Esophagus muscularis mucosa (tissue), 4 donors: ENCODE data around the gene PTPRB.

ENCODE experiments used
- CTCF ChIP-seq, 3 experiments: fragments of 200-600 bp in 2 of 3; fragments of 450-650 bp in 1 of 3; sonication (generic) in 2 of 3; IDR thresholded peaks; one replicate each; pipeline ENCODE4 v1.5.1; 2017 to 2019; ENCODE audit warnings: antibody characterized with exemption in 3 of 3, mild to moderate bottlenecking in 2 of 3, moderate library complexity in 1 of 3
- EP300 ChIP-seq: sonication (generic); formaldehyde crosslinking; IDR thresholded peaks from one replicate; pipeline ENCODE4 v1.6.1; 2017; ENCODE audit warnings: antibody characterized with exemption
- POLR2A ChIP-seq: fragments of 450-650 bp; IDR thresholded peaks from one replicate; pipeline ENCODE4 v1.6.1; 2017; ENCODE audit warnings: antibody characterized with exemption, moderate library complexity, mild to moderate bottlenecking, low read depth
- POLR2AphosphoS5 ChIP-seq, 2 donors: sonication (generic); formaldehyde crosslinking; IDR thresholded peaks; one replicate each; pipeline ENCODE4 v1.6.1; 2017; ENCODE audit warnings: antibody characterized with exemption in 2 of 2

GRCh38 chr12:70659077-70659606 is 21.9 kb upstream of the PTPRB start:
- TF ChIP-seq CTCF (IDR thresholded peaks at IDR 0.05) (no peak), POLR2A (no peak), POLR2AphosphoS5 (IDR thresholded peaks at IDR 0.05) (no peak), EP300 (no peak)
